Hematopoietic multipotent progenitor cell treated with erythropoietin and hydrocortisone succinate and interleukin-3 and kit ligand, for 8 days (in vitro differentiated cells): ENCODE results near the gene CLEC9A.
A peak's percentile ranks its signal among the peaks of the same experiment; 100 is the strongest.

Source experiments
- DNase-seq: peaks from one replicate; pipeline ENCODE4 v3.0.0-alpha.2; 2015

CLEC9A gene

GRCh38 chr12:10067942-10068341 is 37.5 kb downstream of the CLEC9A start:
- DNase-seq, result peak; percentile 6

GRCh38 chr12:10068644-10069043 is 38.2 kb downstream of the CLEC9A start:
- peak; percentile 21 for DNase-seq

GRCh38 chr12:10069099-10069498 is 38.6 kb downstream of the CLEC9A start:
- DNase-seq, result peak; percentile 9

GRCh38 chr12:10069976-10070375 is 39.5 kb downstream of the CLEC9A start:
- DNase-seq, result no peak

GRCh38 chr12:10070380-10070779 is 39.9 kb downstream of the CLEC9A start:
- DNase-seq, result no peak

GRCh38 chr12:10072131-10072530 is 41.6 kb downstream of the CLEC9A start:
- no peak for DNase-seq

- no peak for DNase-seq
Observed at GRCh38 chr12:10073261-10073660, 42.8 kb downstream of the CLEC9A start.

GRCh38 chr12:10075451-10075850 is 45.0 kb downstream of the CLEC9A start:
- DNase-seq, result no peak

- no peak for DNase-seq
Observed at GRCh38 chr12:10082117-10082874, 51.8 kb downstream of the CLEC9A start.

- no peak for DNase-seq
Observed at GRCh38 chr12:10084733-10085132, 54.3 kb downstream of the CLEC9A start.

GRCh38 chr12:10086387-10086786 is 55.9 kb downstream of the CLEC9A start:
- no peak for DNase-seq

- DNase-seq, result no peak
Observed at GRCh38 chr12:10088031-10088430, 57.5 kb downstream of the CLEC9A start.

- DNase-seq, result no peak
Observed at GRCh38 chr12:10088955-10089900, 58.7 kb downstream of the CLEC9A start.

- no peak for DNase-seq
Observed at GRCh38 chr12:10094646-10095395, 64.3 kb downstream of the CLEC9A start.

- DNase-seq, result no peak
Observed at GRCh38 chr12:10095971-10096370, 65.5 kb downstream of the CLEC9A start.

- DNase-seq, result no peak
Observed at GRCh38 chr12:10097521-10097920, 67.0 kb downstream of the CLEC9A start.

GRCh38 chr12:10098791-10099190 is 68.3 kb downstream of the CLEC9A start, which contains the start of gene CLEC1A:
Gene CLEC1A (minus strand): TSS chr12:10098985. CDS start chr12:10098922, 63 bp downstream.
- DNase-seq, result no peak

GRCh38 chr12:10101042-10101579 is 70.6 kb downstream of the CLEC9A start:
- no peak for DNase-seq

GRCh38 chr12:10101648-10102220 is 71.3 kb downstream of the CLEC9A start:
- no peak for DNase-seq

- no peak for DNase-seq
Observed at GRCh38 chr12:10102322-10102721, 71.8 kb downstream of the CLEC9A start.

GRCh38 chr12:10110256-10110844 is 79.9 kb downstream of the CLEC9A start:
- no peak for DNase-seq

- DNase-seq, result no peak
Observed at GRCh38 chr12:10111451-10111850, 81.0 kb downstream of the CLEC9A start.
